GM12878 (cell line): ENCODE measurements around the gene AKT3. TPM values are rescaled to one million over a fixed set of nuclear protein-coding genes. Genes with fewer than 3 reads are reported as not detected.
A peak's percentile ranks its signal among the peaks of the same experiment; 100 is the strongest.

Experiments used
- ATF7 ChIP-seq: fragments of 450-650 bp; IDR thresholded peaks from 2 replicates; pipeline ENCODE4 v1.6.1; 2016; ENCODE audit warnings: low read depth, mild to moderate bottlenecking
- BMI1 ChIP-seq: fragments of 450-650 bp; IDR thresholded peaks from 2 replicates; pipeline ENCODE4 v1.6.1; 2016; ENCODE audit warnings: mild to moderate bottlenecking, moderate library complexity, borderline replicate concordance
- CBFB ChIP-seq: IDR thresholded peaks from 2 replicates; pipeline ENCODE4 v1.6.1; 2016; ENCODE audit warnings: antibody characterized with exemption, low read depth
- DPF2 ChIP-seq: fragments of 450-650 bp; IDR thresholded peaks from 2 replicates; pipeline ENCODE4 v1.6.1; 2017; ENCODE audit warnings: mild to moderate bottlenecking
- EP300 ChIP-seq, 2 experiments: fragments of 150-350 bp in 1 of 2; IDR thresholded peaks; 2 replicates each; pipeline ENCODE4 v1.6.1; 2011 to 2012; ENCODE audit warnings: low read depth in 2 of 2, low read length in 2 of 2, borderline replicate concordance in 1 of 2, improper control_type of control experiment in 1 of 2, inconsistent platforms in 1 of 2; ENCODE audit not compliant: control insufficient read depth in 1 of 2
- EZH2 ChIP-seq: IDR thresholded peaks from 2 replicates; pipeline ENCODE4 v1.6.1; 2012; ENCODE audit warnings: low read depth, mild to moderate bottlenecking, control low read depth, inconsistent platforms, low read length, borderline replicate concordance; ENCODE audit not compliant: control insufficient read depth
- FOS ChIP-seq: IDR thresholded peaks from 3 replicates; pipeline ENCODE4 v1.6.1; 2011; ENCODE audit warnings: borderline replicate concordance; ENCODE audit not compliant: insufficient read length; ENCODE audit errors: extremely low read depth
- FOXM1 ChIP-seq: IDR thresholded peaks from 2 replicates; pipeline ENCODE4 v1.6.1; 2012; ENCODE audit warnings: low read depth, mild to moderate bottlenecking, inconsistent platforms, low read length, moderate library complexity
- IKZF1 ChIP-seq: fragments of 450-650 bp; conservative IDR thresholded peaks from 2 replicates; pipeline ENCODE4 v1.6.1; 2017; ENCODE audit warnings: antibody characterized with exemption, mild to moderate bottlenecking
- MLLT1 ChIP-seq: fragments of 450-650 bp; IDR thresholded peaks from 2 replicates; pipeline ENCODE4 v1.6.1; 2016; ENCODE audit warnings: mild to moderate bottlenecking
- MTA2 ChIP-seq: fragments of 450-650 bp; IDR thresholded peaks from 2 replicates; pipeline ENCODE4 v1.6.1; 2016; ENCODE audit warnings: low read depth, mild to moderate bottlenecking, moderate library complexity
- NBN ChIP-seq: fragments of 450-650 bp; IDR thresholded peaks from 2 replicates; pipeline ENCODE4 v1.6.1; 2016
- NFXL1 ChIP-seq: fragments of 450-650 bp; IDR thresholded peaks from 2 replicates; pipeline ENCODE4 v1.6.1; 2017; ENCODE audit warnings: antibody characterized with exemption, mild to moderate bottlenecking, borderline replicate concordance
- RB1 ChIP-seq: fragments of 450-650 bp; formaldehyde crosslinking; IDR thresholded peaks from 2 replicates; pipeline ENCODE4 v1.6.1; 2017; ENCODE audit warnings: mild to moderate bottlenecking, borderline replicate concordance
- TCF7 ChIP-seq: IDR thresholded peaks from 2 replicates; pipeline ENCODE4 v1.6.1; 2014; ENCODE audit warnings: antibody characterized with exemption, borderline replicate concordance
- ZNF622 ChIP-seq: fragments of 450-650 bp; IDR thresholded peaks from 2 replicates; pipeline ENCODE4 v1.6.1; 2017; ENCODE audit warnings: mild to moderate bottlenecking, inconsistent platforms
- polyA plus RNA-seq, 11 experiments: library from polyadenylated mRNA; depleted of rRNA in 4 of 11; unstranded in 6 of 11; stranded (reverse) in 5 of 11; fragments of >200 nt; fragmentation: Nextera tagmentation in 4 of 11; fragmentation: Illumina TruSeq in 1 of 11; extraction: Ambion mirVana in 4 of 11; extraction: Trizol in 1 of 11; gene quantifications; 1 replicate in 1 of 11; 2 replicates in 10 of 11; pipeline versions ENCODE4 v1.2.1 to v1.2.3, GENCODE V29; 2011 to 2016; ENCODE audit warnings: inconsistent platforms in 2 of 11, missing spikeins in 2 of 11, low read depth in 1 of 11
- total RNA-seq, 4 experiments: library from RNA; depleted of rRNA in 3 of 4; stranded (reverse); fragments of >200 nt in 3 of 4; fragmentation: Illumina TruSeq in 1 of 4; extraction: Trizol in 1 of 4; gene quantifications; 2 replicates each; pipeline versions ENCODE4 v1.2.1 to v1.2.3, GENCODE V29; 2013 to 2021
- TF ChIP-seq, protein P1 (sequence below): fragments of 450-650 bp; IDR thresholded peaks from 2 replicates; pipeline ENCODE4 v1.6.1; 2017; ENCODE audit warnings: mild to moderate bottlenecking
- TF ChIP-seq, protein P2 (sequence below): IDR thresholded peaks from 2 replicates; pipeline ENCODE4 v1.6.1; 2012; ENCODE audit warnings: low read depth, low read length, improper control_type of control experiment
- TF ChIP-seq, protein P3 (sequence below): fragments of 450-650 bp; IDR thresholded peaks from 2 replicates; pipeline ENCODE4 v1.6.1; 2017; ENCODE audit warnings: antibody characterized with exemption, mild to moderate bottlenecking, moderate library complexity

AKT3 gene
- total and polyA plus RNA-seq, 10 of the 15 experiments (the other 5 are each of a cell fraction or from before 2014, with no cell fraction given), result 0.03 to 0.56 (median 0.19) TPM

DNA sequence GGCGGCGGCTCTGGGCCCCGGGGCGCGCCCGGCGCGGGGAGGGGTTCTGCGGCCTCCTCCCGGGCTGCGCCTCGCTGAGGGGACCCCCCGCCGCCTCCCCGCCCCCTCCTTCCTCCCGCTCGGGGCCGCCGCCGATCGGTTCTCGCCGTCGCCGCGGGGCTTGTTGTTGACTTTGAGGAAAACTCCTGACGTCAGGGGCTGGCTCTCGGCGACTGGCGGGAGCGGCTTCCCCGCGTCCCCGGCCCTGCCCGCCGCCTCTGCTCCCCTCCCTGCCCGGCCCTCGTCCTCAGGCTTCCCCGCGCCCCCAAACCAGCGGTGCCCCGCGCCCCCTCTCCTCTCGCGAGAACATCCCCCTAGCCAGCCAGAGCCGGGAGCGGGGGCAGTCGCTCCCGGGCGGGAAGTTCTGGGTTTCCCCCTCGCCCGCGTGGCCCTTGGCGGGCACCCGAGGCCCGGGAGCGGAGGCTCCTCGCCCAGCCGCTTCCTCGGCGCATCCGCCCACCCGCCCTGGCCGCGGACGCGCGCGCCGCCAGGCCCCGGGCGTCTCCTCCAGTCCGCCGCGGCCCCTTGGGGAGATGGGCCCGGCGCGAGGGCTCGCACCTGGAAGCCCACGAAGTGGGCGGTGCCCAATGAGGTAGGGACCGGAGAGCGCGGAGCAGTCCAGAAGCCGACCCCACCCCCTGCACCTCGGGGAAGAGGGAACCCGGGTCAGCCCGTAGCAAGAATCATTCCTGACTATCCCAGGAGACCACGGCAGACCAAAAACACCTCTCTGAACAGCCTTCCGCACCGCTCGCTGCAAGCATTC is 611 bp upstream of the AKT3 start (continued):
- no peak for TF ChIP-seq MLLT1
- TF ChIP-seq FOXM1, result no peak
- no peak for TF ChIP-seq MTA2
- TF ChIP-seq IKZF1, result peak; percentile 69
- TF ChIP-seq, protein P1, sequence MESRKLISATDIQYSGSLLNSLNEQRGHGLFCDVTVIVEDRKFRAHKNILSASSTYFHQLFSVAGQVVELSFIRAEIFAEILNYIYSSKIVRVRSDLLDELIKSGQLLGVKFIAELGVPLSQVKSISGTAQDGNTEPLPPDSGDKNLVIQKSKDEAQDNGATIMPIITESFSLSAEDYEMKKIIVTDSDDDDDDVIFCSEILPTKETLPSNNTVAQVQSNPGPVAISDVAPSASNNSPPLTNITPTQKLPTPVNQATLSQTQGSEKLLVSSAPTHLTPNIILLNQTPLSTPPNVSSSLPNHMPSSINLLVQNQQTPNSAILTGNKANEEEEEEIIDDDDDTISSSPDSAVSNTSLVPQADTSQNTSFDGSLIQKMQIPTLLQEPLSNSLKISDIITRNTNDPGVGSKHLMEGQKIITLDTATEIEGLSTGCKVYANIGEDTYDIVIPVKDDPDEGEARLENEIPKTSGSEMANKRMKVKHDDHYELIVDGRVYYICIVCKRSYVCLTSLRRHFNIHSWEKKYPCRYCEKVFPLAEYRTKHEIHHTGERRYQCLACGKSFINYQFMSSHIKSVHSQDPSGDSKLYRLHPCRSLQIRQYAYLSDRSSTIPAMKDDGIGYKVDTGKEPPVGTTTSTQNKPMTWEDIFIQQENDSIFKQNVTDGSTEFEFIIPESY, result no peak
- no peak for TF ChIP-seq NBN
- TF ChIP-seq BMI1, result no peak
- no peak for TF ChIP-seq CBFB
- TF ChIP-seq EZH2, result no peak
- TF ChIP-seq RB1, result 0 out of 2 replicates have a peak, but pooled peaks have one; percentile 39
- TF ChIP-seq, protein P2, sequence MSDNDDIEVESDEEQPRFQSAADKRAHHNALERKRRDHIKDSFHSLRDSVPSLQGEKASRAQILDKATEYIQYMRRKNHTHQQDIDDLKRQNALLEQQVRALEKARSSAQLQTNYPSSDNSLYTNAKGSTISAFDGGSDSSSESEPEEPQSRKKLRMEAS, result peak; percentile 55
- TF ChIP-seq FOS, result no peak
- TF ChIP-seq ZNF622, result no peak
- TF ChIP-seq TCF7, result no peak
- TF ChIP-seq, protein P3, sequence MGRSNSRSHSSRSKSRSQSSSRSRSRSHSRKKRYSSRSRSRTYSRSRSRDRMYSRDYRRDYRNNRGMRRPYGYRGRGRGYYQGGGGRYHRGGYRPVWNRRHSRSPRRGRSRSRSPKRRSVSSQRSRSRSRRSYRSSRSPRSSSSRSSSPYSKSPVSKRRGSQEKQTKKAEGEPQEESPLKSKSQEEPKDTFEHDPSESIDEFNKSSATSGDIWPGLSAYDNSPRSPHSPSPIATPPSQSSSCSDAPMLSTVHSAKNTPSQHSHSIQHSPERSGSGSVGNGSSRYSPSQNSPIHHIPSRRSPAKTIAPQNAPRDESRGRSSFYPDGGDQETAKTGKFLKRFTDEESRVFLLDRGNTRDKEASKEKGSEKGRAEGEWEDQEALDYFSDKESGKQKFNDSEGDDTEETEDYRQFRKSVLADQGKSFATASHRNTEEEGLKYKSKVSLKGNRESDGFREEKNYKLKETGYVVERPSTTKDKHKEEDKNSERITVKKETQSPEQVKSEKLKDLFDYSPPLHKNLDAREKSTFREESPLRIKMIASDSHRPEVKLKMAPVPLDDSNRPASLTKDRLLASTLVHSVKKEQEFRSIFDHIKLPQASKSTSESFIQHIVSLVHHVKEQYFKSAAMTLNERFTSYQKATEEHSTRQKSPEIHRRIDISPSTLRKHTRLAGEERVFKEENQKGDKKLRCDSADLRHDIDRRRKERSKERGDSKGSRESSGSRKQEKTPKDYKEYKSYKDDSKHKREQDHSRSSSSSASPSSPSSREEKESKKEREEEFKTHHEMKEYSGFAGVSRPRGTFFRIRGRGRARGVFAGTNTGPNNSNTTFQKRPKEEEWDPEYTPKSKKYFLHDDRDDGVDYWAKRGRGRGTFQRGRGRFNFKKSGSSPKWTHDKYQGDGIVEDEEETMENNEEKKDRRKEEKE, result no peak
- no peak for TF ChIP-seq EP300 (IDR thresholded peaks at IDR 0.05; ENCODE audit: borderline replicate concordance in 1 of 2, control insufficient read depth in 1 of 2, low read depth in 2 of 2, low read length in 2 of 2)
- peak; percentile 45; the same call in 1 of the 2 replicates for TF ChIP-seq DPF2
- TF ChIP-seq NFXL1, result no peak
- no peak for TF ChIP-seq ATF7
